Activated T-helper 1 cell treated with anti-CD3 and anti-CD28 coated beads, Interleukin-12 subunit alpha, Interleukin-12 subunit beta, Interleukin-2, Interleukin-4 antibody, amounts not matched to agents 30 ng/mL and 10 ng/mL and 1 ng/mL, durations not matched to agents 14 hours and 24 hours and 36 hours (primary cell): ENCODE measurements around the gene RALGPS2. TPM values are rescaled to one million over a fixed set of nuclear protein-coding genes. Genes with fewer than 3 reads are reported as not detected.
A peak's percentile ranks its signal among the peaks of the same experiment; 100 is the strongest.

ENCODE experiments used
- DNase-seq: peaks from one replicate; pipeline ENCODE4 v3.0.0; 2021; ENCODE audit warnings: low spot score
- H3K27ac Mint-ChIP-seq: one replicate; pipeline ENCODE4 v1.8.0; 2021; ENCODE audit warnings: mild to moderate bottlenecking, mixed read lengths
- H3K27me3 Mint-ChIP-seq: one replicate; pipeline ENCODE4 v1.8.0; 2022; ENCODE audit warnings: mild to moderate bottlenecking, moderate library complexity, mixed read lengths; ENCODE audit not compliant: insufficient read depth
- H3K36me3 Mint-ChIP-seq: one replicate; pipeline ENCODE4 v1.8.0; 2021; ENCODE audit warnings: low read depth, mixed read lengths
- H3K4me1 Mint-ChIP-seq: one replicate; pipeline ENCODE4 v1.8.0; 2021; ENCODE audit warnings: low read depth, mixed read lengths
- H3K4me3 Mint-ChIP-seq: one replicate; pipeline ENCODE4 v1.8.0; 2021; ENCODE audit warnings: mild to moderate bottlenecking, moderate library complexity, mixed read lengths
- H3K9me3 Mint-ChIP-seq: one replicate; pipeline ENCODE4 v1.8.0; 2021; ENCODE audit warnings: mixed read lengths
- intact Hi-C: fragments of 100-400 bp; cut with micrococcal nuclease; formaldehyde crosslinking; loops from one replicate; pipeline ENCODE4 v1.15.1; 2024
- total RNA-seq: library from RNA; stranded (reverse); gene quantifications from 2 replicates; pipeline ENCODE4 v1.2.3, GENCODE V29; 2022

Gene RALGPS2
- total RNA-seq, 1 donor from 2014 or later = 1.6 TPM

GRCh38 chr1:178693366-178693765 lies 31.7 kb upstream of the RALGPS2 start:
- intact Hi-C loops = no loop called here
- H3K4me3 Mint-ChIP-seq = no peak overlapping the region
- H3K9me3 Mint-ChIP-seq = no peaks in the 10 kb centered on the region
- no peaks in the 10 kb centered on the region for H3K27me3 Mint-ChIP-seq
- H3K4me1 Mint-ChIP-seq = no peaks in the 10 kb centered on the region
- no peaks in the 10 kb centered on the region for H3K36me3 Mint-ChIP-seq
- DNase-seq = no peak
- H3K27ac Mint-ChIP-seq = no peak overlapping the region

GRCh38 chr1:178694923-178695525 lies 30.0 kb upstream of the RALGPS2 start:
- H3K36me3 Mint-ChIP-seq = no peaks in the 10 kb centered on the region
- H3K4me1 Mint-ChIP-seq = no peaks in the 10 kb centered on the region
- H3K27me3 Mint-ChIP-seq = peaks cover 1% of the 10 kb centered on the region
- H3K4me3 Mint-ChIP-seq = no peak overlapping the region
- no peak overlapping the region for H3K27ac Mint-ChIP-seq
- intact Hi-C loops = no loop called here
- no peak for DNase-seq
- H3K9me3 Mint-ChIP-seq = no peaks in the 10 kb centered on the region

- no peak for DNase-seq
- Mint-ChIP-seq H3K9me3 (no peaks in the 10 kb centered on the region), H3K4me3 (no peak overlapping the region), H3K36me3 (no peaks in the 10 kb centered on the region), H3K4me1 (no peaks in the 10 kb centered on the region), H3K27ac (no peak overlapping the region), H3K27me3 (peaks cover 17% of the 10 kb centered on the region)
- intact Hi-C loops = no loop called here
These were observed 22.9 kb upstream of the RALGPS2 start for GRCh38 chr1:178702146-178702545.

GRCh38 chr1:178704833-178705232 lies 20.2 kb upstream of the RALGPS2 start:
- DNase-seq = no peak
- Mint-ChIP-seq H3K4me1 (no peaks in the 10 kb centered on the region), H3K36me3 (no peaks in the 10 kb centered on the region), H3K27me3 (peaks cover 20% of the 10 kb centered on the region), H3K4me3 (no peak overlapping the region), H3K9me3 (no peaks in the 10 kb centered on the region), H3K27ac (no peak overlapping the region)
- intact Hi-C loops = no loop called here

- intact Hi-C loops = no loop called here
- Mint-ChIP-seq H3K27me3 (peaks cover 17% of the 10 kb centered on the region), H3K36me3 (no peaks in the 10 kb centered on the region), H3K4me3 (no peak overlapping the region), H3K27ac (no peak overlapping the region), H3K9me3 (no peaks in the 10 kb centered on the region), H3K4me1 (no peaks in the 10 kb centered on the region)
- DNase-seq = no peak
These were observed 18.6 kb upstream of the RALGPS2 start for GRCh38 chr1:178706432-178706831.

- DNase-seq = no peak
- Mint-ChIP-seq H3K36me3 (no peaks in the 10 kb centered on the region), H3K27me3 (peaks cover 21% of the 10 kb centered on the region), H3K27ac (no peak overlapping the region), H3K9me3 (no peaks in the 10 kb centered on the region), H3K4me1 (no peaks in the 10 kb centered on the region), H3K4me3 (no peak overlapping the region)
- intact Hi-C loops = no loop called here
These were observed 11.8 kb upstream of the RALGPS2 start for GRCh38 chr1:178713259-178713658.

- Mint-ChIP-seq H3K9me3 (no peaks in the 10 kb centered on the region), H3K27ac (no peak overlapping the region), H3K27me3 (peaks cover 25% of the 10 kb centered on the region), H3K4me3 (no peak overlapping the region), H3K36me3 (no peaks in the 10 kb centered on the region), H3K4me1 (no peaks in the 10 kb centered on the region)
- DNase-seq = no peak
- intact Hi-C loops = no loop called here
These were observed 10.6 kb upstream of the RALGPS2 start for GRCh38 chr1:178714453-178714852.

GRCh38 chr1:178716111-178716510 lies 8.9 kb upstream of the RALGPS2 start:
- intact Hi-C loops = no loop called here
- Mint-ChIP-seq H3K27ac (no peak overlapping the region), H3K36me3 (no peaks in the 10 kb centered on the region), H3K9me3 (no peaks in the 10 kb centered on the region), H3K27me3 (peaks cover 23% of the 10 kb centered on the region), H3K4me1 (no peaks in the 10 kb centered on the region), H3K4me3 (no peak overlapping the region)
- no peak for DNase-seq

GRCh38 chr1:178718520-178718919 lies 6.5 kb upstream of the RALGPS2 start:
- no peak for DNase-seq
- H3K9me3 Mint-ChIP-seq = no peaks in the 10 kb centered on the region
- H3K27ac Mint-ChIP-seq = no peak overlapping the region
- H3K27me3 Mint-ChIP-seq = peaks cover 33% of the 10 kb centered on the region
- intact Hi-C loops = no loop called here
- H3K4me3 Mint-ChIP-seq = no peak overlapping the region
- H3K36me3 Mint-ChIP-seq = no peaks in the 10 kb centered on the region
- H3K4me1 Mint-ChIP-seq = no peaks in the 10 kb centered on the region

- intact Hi-C loops = loop anchor here (10.0 kb wide), 1 partner anchor 1231 kb away; the partner anchor contains the start of gene CEP350
- DNase-seq = no peak
- Mint-ChIP-seq H3K27ac (no peak overlapping the region), H3K9me3 (no peaks in the 10 kb centered on the region), H3K36me3 (no peaks in the 10 kb centered on the region), H3K4me3 (no peak overlapping the region), H3K27me3 (peaks cover 28% of the 10 kb centered on the region), H3K4me1 (peaks cover 10% of the 10 kb centered on the region)
These were observed 1.5 kb upstream of the RALGPS2 start for GRCh38 chr1:178723546-178723945.

GRCh38 chr1:178724376-178724727 lies 692 bp upstream of the RALGPS2 start:
- DNase-seq = no peak
- intact Hi-C loops = loop anchor here (2.0 to 10.0 kb wide), 2 partner anchors 358 to 1230 kb away; partner anchors contain the start of genes CEP350 and TOR3A
- H3K27ac Mint-ChIP-seq = peak overlapping the region; percentile 31
- H3K4me3 Mint-ChIP-seq = peak overlapping the region; percentile 84
- no peaks in the 10 kb centered on the region for H3K9me3 Mint-ChIP-seq
- peaks cover 10% of the 10 kb centered on the region for H3K4me1 Mint-ChIP-seq
- peaks cover 33% of the 10 kb centered on the region for H3K27me3 Mint-ChIP-seq
- H3K36me3 Mint-ChIP-seq = no peaks in the 10 kb centered on the region

- Mint-ChIP-seq H3K27me3 (peaks cover 31% of the 10 kb centered on the region), H3K36me3 (no peaks in the 10 kb centered on the region), H3K4me3 (peak overlapping the region; percentile 84), H3K4me1 (peaks cover 10% of the 10 kb centered on the region), H3K9me3 (no peaks in the 10 kb centered on the region), H3K27ac (no peak overlapping the region)
- DNase-seq = peak; percentile 6
- intact Hi-C loops = loop anchor here (1.0 to 10.0 kb wide), 4 partner anchors 183 to 1229 kb away; partner anchors contain the start of genes CEP350, FAM20B and TOR3A
These were observed 532 bp downstream of the RALGPS2 start for GRCh38 chr1:178725466-178726086.

- H3K4me3 Mint-ChIP-seq = peak overlapping the region; percentile 84
- DNase-seq = peak; percentile 35
- peak overlapping the region; percentile 43 for H3K27ac Mint-ChIP-seq
- intact Hi-C loops = loop anchor here (1.0 to 10.0 kb wide), 3 partner anchors 184 to 1229 kb away; partner anchors contain the start of genes CEP350 and FAM20B
- H3K9me3 Mint-ChIP-seq = no peaks in the 10 kb centered on the region
- no peaks in the 10 kb centered on the region for H3K36me3 Mint-ChIP-seq
- H3K27me3 Mint-ChIP-seq = peaks cover 31% of the 10 kb centered on the region
- H3K4me1 Mint-ChIP-seq = peaks cover 10% of the 10 kb centered on the region
These were observed 1.1 kb downstream of the RALGPS2 start for GRCh38 chr1:178726087-178726517.
